Activated naive CD4-positive, alpha-beta T cell treated with anti-CD3 and anti-CD28 coated beads, Interleukin-2, amount 10 ng/mL, durations not matched to agents 7 days and 5 days (primary cell): Measurements from ENCODE around the gene HYAL1.

Experiments
- CTCF ChIA-PET: fragments of 350-600 bp; sonication (Branson Sonifier 250); formaldehyde crosslinking; loops from one replicate; lab custom pipeline; 2021; ENCODE audit warnings: antibody characterized with exemption; lab: Charles Lee
- DNase-seq: peaks from one replicate; pipeline ENCODE4 v3.0.0-alpha.2; 2020
- H3K27ac Mint-ChIP-seq: one replicate; pipeline ENCODE4 v1.8.0; 2021; ENCODE audit warnings: mild to moderate bottlenecking, moderate library complexity, mixed read lengths
- H3K27me3 Mint-ChIP-seq: one replicate; pipeline ENCODE4 v1.8.0; 2021; ENCODE audit warnings: mild to moderate bottlenecking, mixed read lengths
- H3K36me3 Mint-ChIP-seq: one replicate; pipeline ENCODE4 v1.8.0; 2021; ENCODE audit warnings: mixed read lengths
- H3K4me1 Mint-ChIP-seq: one replicate; pipeline ENCODE4 v1.8.0; 2021; ENCODE audit warnings: mixed read lengths
- H3K4me3 Mint-ChIP-seq: one replicate; pipeline ENCODE4 v1.8.0; 2021; ENCODE audit warnings: mild to moderate bottlenecking, moderate library complexity, mixed read lengths
- H3K9me3 Mint-ChIP-seq: one replicate; pipeline ENCODE4 v1.8.0; 2021; ENCODE audit warnings: mixed read lengths

The HYAL1 gene, protein sequence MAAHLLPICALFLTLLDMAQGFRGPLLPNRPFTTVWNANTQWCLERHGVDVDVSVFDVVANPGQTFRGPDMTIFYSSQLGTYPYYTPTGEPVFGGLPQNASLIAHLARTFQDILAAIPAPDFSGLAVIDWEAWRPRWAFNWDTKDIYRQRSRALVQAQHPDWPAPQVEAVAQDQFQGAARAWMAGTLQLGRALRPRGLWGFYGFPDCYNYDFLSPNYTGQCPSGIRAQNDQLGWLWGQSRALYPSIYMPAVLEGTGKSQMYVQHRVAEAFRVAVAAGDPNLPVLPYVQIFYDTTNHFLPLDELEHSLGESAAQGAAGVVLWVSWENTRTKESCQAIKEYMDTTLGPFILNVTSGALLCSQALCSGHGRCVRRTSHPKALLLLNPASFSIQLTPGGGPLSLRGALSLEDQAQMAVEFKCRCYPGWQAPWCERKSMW

DNA sequence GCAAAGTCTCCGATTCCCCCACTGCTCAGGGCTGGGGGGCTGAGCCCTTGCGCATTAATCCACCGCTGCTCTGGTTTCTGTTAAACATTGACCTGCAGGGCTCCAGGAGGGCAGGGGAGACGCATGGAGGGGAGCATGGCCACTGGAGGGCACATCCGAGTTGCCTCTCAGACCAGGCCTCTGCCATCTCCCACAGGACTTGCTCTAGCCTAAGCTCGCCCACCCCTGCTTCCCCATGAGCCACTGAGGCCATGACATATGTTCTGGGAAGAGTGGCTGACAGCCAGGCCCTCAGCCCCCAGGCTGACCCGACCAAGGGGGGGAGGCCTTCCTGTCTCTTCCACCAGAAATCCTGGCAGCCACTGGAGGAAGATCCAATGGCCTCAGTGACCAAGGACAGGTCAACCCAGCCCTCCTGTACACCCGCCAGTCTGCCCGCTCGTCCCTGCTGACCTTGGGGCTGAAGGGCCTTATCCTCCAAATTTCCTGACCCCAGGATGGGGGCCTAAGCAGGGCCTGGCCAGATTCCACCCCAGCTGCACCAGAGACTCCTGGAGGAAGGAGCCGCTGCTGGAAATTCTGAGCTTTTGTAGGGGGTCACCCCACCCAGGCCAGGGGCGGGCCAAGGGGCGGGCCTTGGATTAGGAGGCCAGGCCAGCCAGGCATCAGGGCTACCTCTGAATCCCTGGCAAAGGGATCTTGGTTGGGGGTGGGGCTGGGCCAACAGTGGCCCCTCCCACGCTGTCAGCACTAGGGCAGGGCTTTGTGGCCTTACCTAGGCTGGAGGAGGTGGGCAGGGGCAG lies at the start of gene HYAL1:
HYAL1 (minus strand) TSS at position 562 of the 803 bp plus-strand sequence. CDS start 618 bp downstream, outside the sequence.
- H3K36me3 Mint-ChIP-seq, result peaks cover 2% of the 10 kb centered on the region
- no peaks in the 10 kb centered on the region for H3K27me3 Mint-ChIP-seq
- H3K27ac Mint-ChIP-seq, result no peak within 1 kb of the TSS
- CTCF ChIA-PET, result interaction anchor here (1.5 to 2.1 kb wide), 2 partner anchors 21 to 24 kb away, joined by 3 to 8 read pairs; no protein-coding TSS in a partner anchor
- peaks cover 24% of the 10 kb centered on the region for H3K4me1 Mint-ChIP-seq
- no peak for DNase-seq
- no peaks in the 10 kb centered on the region for H3K9me3 Mint-ChIP-seq
- no peak within 1 kb of the TSS for H3K4me3 Mint-ChIP-seq

DNA sequence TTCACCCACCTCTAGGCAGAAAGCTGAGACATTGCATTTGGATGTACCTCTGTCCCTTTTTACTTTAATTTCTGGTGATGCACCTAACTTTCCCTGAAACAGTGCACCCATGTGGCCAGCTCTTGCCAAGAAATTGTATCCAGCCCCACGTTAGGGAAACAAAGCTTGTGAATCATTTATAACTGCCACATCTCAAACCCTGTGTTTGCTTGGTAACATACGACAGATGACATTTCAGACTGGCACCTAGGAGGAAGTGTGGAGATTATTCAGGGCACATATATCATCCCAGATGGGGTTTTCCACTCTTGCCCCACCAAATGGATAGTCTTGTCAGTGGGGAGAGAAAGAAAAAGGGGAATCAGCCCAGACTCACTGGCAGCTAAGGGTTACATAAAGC lies 49.4 kb upstream of the HYAL1 start:
- CTCF ChIA-PET, result interaction anchor here (2.0 kb wide), 1 partner anchor 15 kb away, joined by 11 read pairs; no protein-coding TSS in a partner anchor
- Mint-ChIP-seq H3K4me3 (no peak overlapping the region), H3K36me3 (peaks cover 46% of the 10 kb centered on the region), H3K9me3 (no peaks in the 10 kb centered on the region), H3K4me1 (peaks cover 69% of the 10 kb centered on the region), H3K27me3 (no peaks in the 10 kb centered on the region), H3K27ac (peak overlapping the region; percentile 2)
- DNase-seq, result no peak

DNA sequence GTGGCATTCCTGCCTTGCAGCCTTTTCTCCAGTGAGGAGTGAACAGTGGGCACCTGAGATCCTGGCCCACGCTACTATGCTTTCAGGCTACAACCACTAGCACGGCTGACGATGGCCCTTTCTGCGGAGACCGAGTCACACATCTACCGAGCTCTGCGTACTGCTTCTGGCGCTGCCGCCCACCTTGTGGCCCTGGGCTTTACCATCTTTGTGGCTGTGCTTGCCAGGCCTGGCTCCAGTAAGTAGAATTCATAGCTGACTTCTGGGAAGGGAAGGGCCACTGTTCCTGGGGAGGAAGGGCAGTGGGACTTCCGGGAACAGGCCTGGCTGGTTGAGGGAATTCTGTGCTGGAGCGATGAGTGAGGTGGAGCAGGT lies 47.9 kb upstream of the HYAL1 start:
- peaks cover 67% of the 10 kb centered on the region for H3K4me1 Mint-ChIP-seq
- peak overlapping the region; percentile 80 for H3K4me3 Mint-ChIP-seq
- no peak for DNase-seq
- CTCF ChIA-PET, result interaction anchor here (1.1 to 1.9 kb wide), 3 partner anchors 14 to 191 kb away, joined by 3 to 10 read pairs (median 3); no protein-coding TSS in a partner anchor
- H3K27me3 Mint-ChIP-seq, result no peaks in the 10 kb centered on the region
- H3K9me3 Mint-ChIP-seq, result no peaks in the 10 kb centered on the region
- peaks cover 45% of the 10 kb centered on the region for H3K36me3 Mint-ChIP-seq
- peak overlapping the region; percentile 95 for H3K27ac Mint-ChIP-seq

DNA sequence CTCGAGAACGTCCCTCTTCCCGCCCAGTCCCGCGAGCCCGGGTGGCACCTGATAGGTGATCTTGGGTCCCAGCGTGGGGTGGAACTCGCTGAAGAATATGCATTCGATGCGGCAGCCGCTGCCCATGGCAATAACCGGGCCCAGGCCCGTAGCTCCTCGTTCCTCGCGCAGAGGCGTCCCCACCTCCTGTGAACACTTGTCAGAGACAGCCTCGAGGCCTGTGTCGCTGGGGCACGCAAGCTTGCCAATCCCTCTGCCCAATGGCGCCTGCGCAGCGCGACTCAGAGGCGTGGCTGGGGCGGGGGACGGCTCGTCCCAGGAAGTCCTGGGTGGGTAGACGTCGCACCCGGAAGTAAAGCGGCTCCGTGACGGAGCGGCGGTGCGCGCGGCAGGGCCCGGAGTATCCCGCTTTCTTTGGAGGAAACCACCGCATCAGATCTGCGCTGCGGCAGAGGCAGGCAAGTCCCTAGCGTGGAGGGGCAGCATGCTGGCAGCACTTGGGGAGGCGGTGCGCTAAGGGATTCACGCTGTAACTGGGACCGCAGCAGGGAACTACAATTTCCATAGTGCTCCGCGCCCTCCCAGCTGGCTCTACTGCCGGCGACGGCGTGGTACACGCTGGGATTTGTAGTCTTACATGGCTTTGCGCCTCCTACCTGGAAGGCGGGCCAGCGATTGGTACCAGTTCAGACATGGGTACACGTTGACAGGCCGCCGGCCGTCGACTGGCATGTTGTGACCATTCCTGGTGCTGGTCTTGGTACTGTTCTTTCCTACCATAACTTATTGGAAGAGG lies 47.4 kb upstream of the HYAL1 start, which contains the start of the genes CYB561D2 and NPRL2:
CYB561D2 (plus strand) TSS at position 336 of the 796 bp plus-strand sequence. CDS start 572 bp downstream, outside the sequence.
NPRL2 (minus strand) TSS at position 249 of the 796 bp plus-strand sequence; CDS start at position 126, 123 bp downstream.
- Mint-ChIP-seq H3K27ac (peak within 1 kb of the TSS; percentile 95), H3K9me3 (no peaks in the 10 kb centered on the region), H3K27me3 (no peaks in the 10 kb centered on the region), H3K4me1 (peaks cover 68% of the 10 kb centered on the region), H3K4me3 (peak within 1 kb of the TSS; percentile 80), H3K36me3 (peaks cover 45% of the 10 kb centered on the region)
- DNase-seq, result peak; percentile 100
- CTCF ChIA-PET, result interaction anchor here (0.6 to 1.9 kb wide), 7 partner anchors 10 to 218 kb away, joined by 3 to 10 read pairs (median 3); partner anchors contain the start of genes HEMK1 and RASSF1

DNA sequence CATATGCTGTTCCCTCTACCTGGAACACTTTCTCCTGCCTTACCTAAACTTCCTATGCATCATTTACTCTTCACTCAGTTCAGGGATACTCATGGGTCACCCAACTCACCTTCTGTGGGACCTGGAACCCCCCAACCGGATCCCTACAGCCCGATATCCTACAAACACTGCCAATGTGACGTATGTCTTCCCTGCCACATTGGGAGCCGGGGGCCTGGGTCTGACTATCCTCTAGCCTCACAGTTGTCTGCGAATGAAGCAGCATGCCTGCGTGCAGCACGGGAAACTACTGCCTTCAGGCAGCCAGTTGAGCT lies 46.8 kb upstream of the HYAL1 start:
- Mint-ChIP-seq H3K4me3 (peak overlapping the region; percentile 80), H3K9me3 (no peaks in the 10 kb centered on the region), H3K36me3 (peaks cover 42% of the 10 kb centered on the region), H3K4me1 (peaks cover 69% of the 10 kb centered on the region), H3K27me3 (no peaks in the 10 kb centered on the region), H3K27ac (peak overlapping the region; percentile 95)
- no peak for DNase-seq
- CTCF ChIA-PET, result interaction anchor here (0.6 to 3.3 kb wide), 7 partner anchors 9 to 219 kb away, joined by 3 to 25 read pairs (median 4); partner anchors contain the start of genes HEMK1 and RASSF1

DNA sequence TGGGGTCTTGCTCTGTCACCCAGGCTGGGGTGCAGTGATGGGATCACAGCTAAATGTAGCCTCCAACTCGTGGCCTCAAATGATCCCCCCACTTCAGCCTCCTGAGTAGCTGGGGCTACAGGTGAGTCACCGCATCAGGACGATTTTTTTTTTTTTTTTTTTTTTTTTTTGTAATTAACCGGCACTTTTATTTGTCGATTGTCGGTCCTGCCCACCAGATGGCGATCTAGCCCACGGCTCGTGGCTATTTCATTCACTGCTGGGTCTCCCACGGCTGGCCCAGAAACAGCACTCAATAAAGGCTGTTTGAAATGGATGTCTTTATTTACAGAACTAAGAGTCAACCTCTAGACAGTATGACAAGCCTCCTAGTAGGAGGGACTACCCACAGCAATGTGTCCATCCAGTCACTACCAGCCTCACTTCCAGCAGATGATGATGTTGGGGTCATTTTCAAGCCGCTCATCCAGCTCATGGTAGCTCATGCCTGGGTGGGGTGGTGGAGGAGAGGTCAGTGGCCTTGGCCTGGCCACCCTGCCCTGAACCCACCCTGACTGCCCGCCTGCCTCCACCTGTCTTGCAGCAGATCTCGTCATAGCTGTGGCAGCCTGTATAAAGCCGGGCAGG lies 43.9 kb upstream of the HYAL1 start:
- Mint-ChIP-seq H3K4me1 (peaks cover 81% of the 10 kb centered on the region), H3K36me3 (peaks cover 28% of the 10 kb centered on the region), H3K9me3 (no peaks in the 10 kb centered on the region), H3K4me3 (peak overlapping the region; percentile 12), H3K27me3 (no peaks in the 10 kb centered on the region), H3K27ac (peak overlapping the region; percentile 75)
- peak; percentile 86 for DNase-seq
- CTCF ChIA-PET, result interaction anchor here (0.7 to 3.3 kb wide), 14 partner anchors 8 to 266 kb away, joined by 3 to 25 read pairs (median 4); partner anchors contain the start of gene C3orf18

DNA sequence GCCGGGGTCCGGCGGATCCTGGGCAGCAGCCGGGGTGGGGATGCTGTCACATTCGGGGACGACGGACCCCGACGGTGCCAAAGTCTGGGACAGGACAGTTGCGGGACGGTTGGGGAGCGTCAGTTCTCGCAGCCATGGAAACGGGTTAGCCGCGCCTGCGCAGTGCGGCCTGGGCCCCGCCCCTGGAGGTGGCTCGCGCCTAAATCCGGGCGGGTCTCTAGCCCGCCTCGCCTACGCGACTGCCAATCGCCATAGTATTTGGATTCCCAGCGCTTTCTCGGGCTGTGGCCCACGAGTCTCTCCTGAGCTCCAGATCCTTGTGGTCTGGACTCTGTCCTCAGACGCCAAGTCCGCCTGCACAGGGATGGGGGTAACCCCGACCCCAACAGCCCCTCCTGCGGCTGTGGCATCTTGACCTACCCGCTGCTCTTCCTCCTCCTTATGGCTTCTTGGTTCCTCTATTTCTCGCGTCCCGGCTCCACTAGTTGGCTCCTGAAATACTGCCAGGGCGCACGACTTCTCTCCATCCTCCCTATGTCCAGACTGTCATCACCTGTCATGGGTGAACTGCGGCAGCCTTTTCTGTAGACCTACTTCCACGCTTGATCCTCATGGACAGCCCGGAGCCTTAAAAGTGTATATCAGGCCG lies 42.3 kb upstream of the HYAL1 start, which contains the start of gene ZMYND10:
ZMYND10 (minus strand) TSS at position 147 of the 649 bp plus-strand sequence. CDS start 153 bp downstream, outside the sequence.
- CTCF ChIA-PET, result interaction anchor here (3.2 kb wide), 1 partner anchor 197 kb away, joined by 11 read pairs; no protein-coding TSS in a partner anchor
- Mint-ChIP-seq H3K9me3 (no peaks in the 10 kb centered on the region), H3K36me3 (peaks cover 23% of the 10 kb centered on the region), H3K4me3 (peak within 1 kb of the TSS; percentile 72), H3K27ac (peak within 1 kb of the TSS; percentile 80), H3K27me3 (no peaks in the 10 kb centered on the region), H3K4me1 (peaks cover 81% of the 10 kb centered on the region)
- DNase-seq, result peak; percentile 87

DNA sequence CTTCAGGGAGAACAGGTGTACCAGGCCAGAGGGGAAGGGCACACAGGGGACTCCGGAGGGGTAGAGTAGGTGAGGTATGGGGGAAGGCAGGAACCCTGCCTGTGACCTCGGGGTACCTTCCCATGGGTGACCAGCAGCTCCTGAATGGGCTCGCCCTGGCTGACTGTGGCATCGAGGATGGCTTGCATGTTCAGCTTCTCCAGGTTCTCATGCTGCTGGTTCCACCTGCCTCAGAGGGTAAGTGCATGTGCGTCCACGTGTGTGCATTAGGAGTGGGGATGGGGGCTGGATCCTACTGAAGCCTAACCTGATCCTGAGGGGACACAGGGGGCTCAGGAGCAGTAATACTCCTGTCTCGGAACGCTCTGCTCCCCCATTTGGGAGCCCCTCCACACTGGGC lies 41.6 kb upstream of the HYAL1 start:
- Mint-ChIP-seq H3K4me3 (no peak overlapping the region), H3K36me3 (peaks cover 19% of the 10 kb centered on the region), H3K4me1 (peaks cover 78% of the 10 kb centered on the region), H3K9me3 (no peaks in the 10 kb centered on the region), H3K27ac (no peak overlapping the region), H3K27me3 (no peaks in the 10 kb centered on the region)
- CTCF ChIA-PET, result interaction anchor here (3.2 kb wide), 1 partner anchor 198 kb away, joined by 11 read pairs; no protein-coding TSS in a partner anchor
- no peak for DNase-seq

DNA sequence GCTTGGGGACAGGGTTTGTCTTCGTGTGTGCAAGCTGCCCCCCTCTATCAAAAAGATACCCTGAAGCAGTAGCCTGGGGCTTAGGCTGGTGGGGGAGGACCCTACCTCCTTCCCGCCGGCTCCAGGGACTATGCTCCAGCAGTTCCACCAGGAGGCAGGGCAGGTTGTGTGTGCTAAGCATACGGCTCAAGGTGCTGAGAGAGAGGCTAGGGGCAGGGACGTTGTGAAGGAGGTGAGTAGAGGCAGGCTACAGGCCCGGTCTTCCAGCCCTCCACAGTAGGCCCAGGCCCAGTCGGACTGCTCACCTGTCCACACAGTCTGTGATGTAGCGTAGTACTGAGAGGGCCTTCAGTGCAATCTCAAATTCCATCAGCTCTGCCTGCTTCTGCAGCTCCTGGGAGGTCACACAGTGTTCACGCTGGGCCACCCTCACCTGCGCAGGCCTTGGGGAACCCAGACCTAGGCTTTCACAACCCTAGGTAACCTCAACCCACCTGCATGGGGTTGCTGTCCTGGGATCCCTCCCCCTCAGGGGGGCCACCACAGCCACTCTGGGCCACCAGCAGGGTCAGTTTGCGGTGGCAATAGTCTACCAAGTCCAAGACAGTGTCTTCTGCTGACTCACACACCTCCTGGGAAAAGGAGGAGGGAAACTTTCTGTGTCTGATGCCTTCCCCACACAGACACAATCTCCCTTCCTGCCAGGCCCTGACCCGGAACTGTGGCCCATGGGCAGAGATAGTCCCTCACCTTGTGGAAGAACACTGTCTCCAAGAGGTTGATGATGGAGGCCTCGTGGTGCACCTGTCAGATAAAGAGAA lies 39.6 kb upstream of the HYAL1 start:
- no peak for DNase-seq
- Mint-ChIP-seq H3K36me3 (peaks cover 27% of the 10 kb centered on the region), H3K4me3 (no peak overlapping the region), H3K27me3 (no peaks in the 10 kb centered on the region), H3K4me1 (peaks cover 72% of the 10 kb centered on the region), H3K9me3 (no peaks in the 10 kb centered on the region), H3K27ac (peak overlapping the region; percentile 94)
- CTCF ChIA-PET, result interaction anchor here (0.9 to 3.2 kb wide), 3 partner anchors 11 to 200 kb away, joined by 4 to 11 read pairs (median 4); no protein-coding TSS in a partner anchor

DNA sequence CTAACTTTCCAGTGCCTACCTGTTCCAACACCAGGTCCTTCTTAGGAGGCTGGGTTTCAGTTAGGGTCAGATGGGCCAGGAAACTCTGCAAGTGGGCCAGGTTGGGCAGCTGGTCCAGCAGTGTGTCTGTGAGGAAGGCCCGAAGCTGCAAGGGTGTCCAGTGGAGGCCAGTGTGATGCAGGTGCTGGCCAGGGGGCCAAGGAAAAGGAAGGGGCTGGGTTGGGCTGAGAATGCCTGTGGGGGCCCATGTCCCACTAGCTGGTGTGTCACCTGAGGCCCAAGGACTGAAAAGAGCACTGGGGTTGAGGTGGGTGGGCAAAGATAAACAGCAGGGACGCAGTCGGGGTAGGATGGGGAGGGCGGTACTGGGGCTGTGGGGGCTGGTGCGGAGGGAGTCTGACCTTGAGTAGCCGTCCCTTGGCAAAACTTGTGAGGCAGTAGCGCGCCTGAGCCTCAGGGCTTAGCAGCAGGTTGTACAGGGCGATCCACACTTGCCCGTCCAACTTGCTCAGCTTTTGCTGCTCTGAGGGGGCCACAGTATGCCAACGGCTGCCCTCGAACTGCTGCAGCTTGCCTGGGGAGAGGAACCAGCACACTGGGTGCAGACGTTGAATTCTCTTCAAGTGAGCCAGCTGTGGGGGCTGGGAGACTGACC lies 38.7 kb upstream of the HYAL1 start:
- Mint-ChIP-seq H3K4me3 (peak overlapping the region; percentile 28), H3K9me3 (no peaks in the 10 kb centered on the region), H3K27ac (peak overlapping the region; percentile 94), H3K4me1 (peaks cover 63% of the 10 kb centered on the region), H3K27me3 (no peaks in the 10 kb centered on the region), H3K36me3 (peaks cover 24% of the 10 kb centered on the region)
- CTCF ChIA-PET, result interaction anchor here (0.9 to 3.2 kb wide), 3 partner anchors 8 to 200 kb away, joined by 4 to 11 read pairs (median 6); partner anchors contain the start of genes CYB561D2 and NPRL2
- no peak for DNase-seq

DNA sequence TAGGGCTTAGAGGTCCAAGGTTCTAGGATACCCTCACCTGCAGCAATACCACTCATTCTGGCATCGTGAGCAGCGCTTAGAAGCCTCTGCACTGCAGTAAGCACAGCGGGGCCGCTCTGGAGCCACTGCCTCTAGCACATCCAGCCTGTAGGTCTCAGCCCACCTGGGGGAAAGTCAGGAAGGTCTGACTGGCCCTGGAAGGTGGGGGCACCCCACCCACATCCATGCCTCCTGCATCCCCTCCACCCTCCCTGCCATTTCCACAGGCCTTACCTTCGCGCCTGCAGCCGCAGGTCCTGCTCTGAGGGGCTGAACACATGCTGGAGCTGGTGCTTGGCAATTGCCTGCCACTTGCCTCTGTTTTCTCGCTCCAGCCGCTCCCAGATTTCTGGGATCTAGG lies 38.2 kb upstream of the HYAL1 start:
- H3K27ac Mint-ChIP-seq, result peak overlapping the region; percentile 94
- CTCF ChIA-PET, result interaction anchor here (1.8 kb wide), 1 partner anchor 9 kb away, joined by 6 read pairs; the partner anchor contains the start of genes CYB561D2 and NPRL2
- no peaks in the 10 kb centered on the region for H3K9me3 Mint-ChIP-seq
- H3K4me3 Mint-ChIP-seq, result peak overlapping the region; percentile 80
- peaks cover 25% of the 10 kb centered on the region for H3K36me3 Mint-ChIP-seq
- H3K27me3 Mint-ChIP-seq, result no peaks in the 10 kb centered on the region
- peak; percentile 44 for DNase-seq
- peaks cover 62% of the 10 kb centered on the region for H3K4me1 Mint-ChIP-seq
